Osteoblast (primary cell): ENCODE data around the gene CLEC16A. TPM values are rescaled to one million over a fixed set of nuclear protein-coding genes. Genes with fewer than 3 reads are reported as not detected.
A peak's percentile ranks its signal among the peaks of the same experiment; 100 is the strongest.
"Not testable (repeated sequence)": the region's sequence is repeated elsewhere in the genome, so short reads cannot be mapped to it uniquely, and the experiment has no call there.

Experiments used
- DNase-seq: peaks from one replicate; pipeline ENCODE4 v3.0.0; 2011; ENCODE audit warnings: low spot score, mixed read lengths; ENCODE audit not compliant: insufficient read length; ENCODE audit errors: missing footprints
- H2AFZ ChIP-seq: 2 replicates; pipeline ENCODE4 v1.6.0; 2011; ENCODE audit warnings: mild to moderate bottlenecking, low read length
- H3K27ac ChIP-seq: 2 replicates; pipeline ENCODE4 v1.5.1; 2011; ENCODE audit warnings: mild to moderate bottlenecking, low read depth, low read length, moderate library complexity
- H3K27me3 ChIP-seq: 2 replicates; pipeline ENCODE4 v1.6.0; 2012; ENCODE audit warnings: mild to moderate bottlenecking, control low read depth, inconsistent platforms, low read length, moderate library complexity; ENCODE audit not compliant: insufficient read depth
- H3K36me3 ChIP-seq: 2 replicates; pipeline ENCODE4 v1.5.1; 2011; ENCODE audit warnings: mild to moderate bottlenecking, low read length, control low read depth, moderate library complexity; ENCODE audit not compliant: insufficient read depth
- H3K4me1 ChIP-seq: 2 replicates; pipeline ENCODE4 v1.5.1; 2011; ENCODE audit warnings: mild to moderate bottlenecking, low read length, control low read depth, moderate library complexity; ENCODE audit not compliant: insufficient read depth
- H3K4me2 ChIP-seq: 2 replicates; pipeline ENCODE4 v1.6.0; 2011; ENCODE audit warnings: mild to moderate bottlenecking, low read length; ENCODE audit not compliant: insufficient read depth
- H3K4me3 ChIP-seq: fragments of 200-600 bp; sonication (generic); 3 replicates; pipeline ENCODE4 v1.5.1; 2012; ENCODE audit warnings: mild to moderate bottlenecking, low read length, inconsistent platforms; ENCODE audit not compliant: insufficient read depth
- H3K79me2 ChIP-seq: 2 replicates; pipeline ENCODE4 v1.6.0; 2012; ENCODE audit warnings: mild to moderate bottlenecking, low read length, control low read depth, inconsistent platforms; ENCODE audit not compliant: insufficient read depth
- H3K9me3 ChIP-seq: 2 replicates; pipeline ENCODE4 v1.5.1; 2011; ENCODE audit warnings: low read depth, low read length, control low read depth
- H4K20me1 ChIP-seq: 2 replicates; pipeline ENCODE4 v1.6.0; 2012; ENCODE audit warnings: mild to moderate bottlenecking, low read length, control low read depth; ENCODE audit not compliant: insufficient read depth
- CTCF ChIP-seq: IDR thresholded peaks from 2 replicates; pipeline ENCODE4 v1.5.1; 2011; ENCODE audit warnings: mild to moderate bottlenecking, low read depth, low read length, moderate library complexity; ENCODE audit errors: extremely low read depth
- total RNA-seq: library from RNA; depleted of rRNA; stranded (reverse); fragments of >200 nt; gene quantifications from 2 replicates; pipeline ENCODE4 v1.2.3, GENCODE V29; 2012

Gene CLEC16A
- total RNA-seq, 1 donor, result 25.7 TPM

- DNase-seq, result no peak
- Histone ChIP-seq H3K27ac (peak overlapping the region; percentile 91), H2AFZ (no peak overlapping the region), H3K4me2 (no peak overlapping the region), H3K27me3 (no peaks in the 10 kb centered on the region), H3K79me2 (no peaks in the 10 kb centered on the region), H3K4me3 (no peak overlapping the region), H4K20me1 (no peaks in the 10 kb centered on the region), H3K4me1 (peaks cover 44% of the 10 kb centered on the region), H3K36me3 (no peaks in the 10 kb centered on the region), H3K9me3 (no peaks in the 10 kb centered on the region)
- no peak for TF ChIP-seq CTCF
Measured at GRCh38 chr16:11101283-11101682, 156.9 kb downstream of the CLEC16A start.

- Histone ChIP-seq H3K4me1 (peaks cover 44% of the 10 kb centered on the region), H3K27ac (peak overlapping the region; percentile 26), H3K9me3 (no peaks in the 10 kb centered on the region), H3K79me2 (no peaks in the 10 kb centered on the region), H3K4me2 (no peak overlapping the region), H3K4me3 (no peak overlapping the region), H3K36me3 (no peaks in the 10 kb centered on the region), H3K27me3 (no peaks in the 10 kb centered on the region), H2AFZ (no peak overlapping the region), H4K20me1 (no peaks in the 10 kb centered on the region)
- no peak for DNase-seq
- no peak for TF ChIP-seq CTCF
Measured at GRCh38 chr16:11101695-11102522, 157.5 kb downstream of the CLEC16A start.

GRCh38 chr16:11102523-11102898 lies 158.1 kb downstream of the CLEC16A start:
- Histone ChIP-seq H2AFZ (no peak overlapping the region), H3K4me3 (no peak overlapping the region), H3K4me1 (peaks cover 49% of the 10 kb centered on the region), H3K27me3 (no peaks in the 10 kb centered on the region), H3K79me2 (no peaks in the 10 kb centered on the region), H4K20me1 (no peaks in the 10 kb centered on the region), H3K27ac (peak overlapping the region; percentile 26), H3K9me3 (no peaks in the 10 kb centered on the region), H3K36me3 (no peaks in the 10 kb centered on the region), H3K4me2 (no peak overlapping the region)
- no peak for TF ChIP-seq CTCF
- no peak for DNase-seq

- not testable (repeated sequence) for H3K27ac ChIP-seq, H2AFZ ChIP-seq, DNase-seq, H3K27me3 ChIP-seq, H4K20me1 ChIP-seq, H3K4me2 ChIP-seq, H3K36me3 ChIP-seq, H3K79me2 ChIP-seq, H3K4me3 ChIP-seq, H3K9me3 ChIP-seq
- peaks cover 57% of the 10 kb centered on the region for H3K4me1 ChIP-seq
Measured at GRCh38 chr16:11103301-11103700, 158.9 kb downstream of the CLEC16A start.
